Effector CD4-positive, alpha-beta T cell (primary cell): Measurements from ENCODE around the gene PURA.
A peak's percentile ranks its signal among the peaks of the same experiment; 100 is the strongest.
"Not testable (repeated sequence)": the region's sequence is repeated elsewhere in the genome, so short reads cannot be mapped to it uniquely, and the experiment has no call there.

Source experiments
- DNase-seq: peaks from one replicate; pipeline ENCODE4 v3.0.0-alpha.2; 2020

The PURA gene

GRCh38 chr5:140141241-140141640 lies 27.3 kb downstream of the PURA start:
- no peak for DNase-seq

GRCh38 chr5:140142246-140142645 lies 28.3 kb downstream of the PURA start:
- DNase-seq = no peak

- no peak for DNase-seq
Observed at GRCh38 chr5:140142856-140143255, 28.9 kb downstream of the PURA start.

GRCh38 chr5:140143521-140144258 lies 29.8 kb downstream of the PURA start:
- no peak for DNase-seq

- DNase-seq = no peak
Observed at GRCh38 chr5:140145256-140145655, 31.3 kb downstream of the PURA start.

GRCh38 chr5:140145818-140146522 lies 32.1 kb downstream of the PURA start:
- peak; percentile 37 for DNase-seq

GRCh38 chr5:140146523-140146842 lies 32.6 kb downstream of the PURA start:
- DNase-seq = no peak

GRCh38 chr5:140147460-140147859 lies 33.6 kb downstream of the PURA start:
- no peak for DNase-seq

- DNase-seq = no peak
Observed at GRCh38 chr5:140148508-140148907, 34.6 kb downstream of the PURA start.

- DNase-seq = no peak
Observed at GRCh38 chr5:140150201-140150600, 36.3 kb downstream of the PURA start.

GRCh38 chr5:140151144-140152021 lies 37.5 kb downstream of the PURA start:
- DNase-seq = no peak

GRCh38 chr5:140152022-140152999 lies 38.4 kb downstream of the PURA start:
- DNase-seq = no peak

- DNase-seq = no peak
Observed at GRCh38 chr5:140153255-140153654, 39.3 kb downstream of the PURA start.

- no peak for DNase-seq
Observed at GRCh38 chr5:140153905-140154304, 40.0 kb downstream of the PURA start.

- DNase-seq = not testable (repeated sequence)
Observed at GRCh38 chr5:140154710-140155381, 40.9 kb downstream of the PURA start.

- DNase-seq = peak; percentile 84
Observed at GRCh38 chr5:140157032-140157781, 43.3 kb downstream of the PURA start.

GRCh38 chr5:140159014-140159927 lies 45.4 kb downstream of the PURA start:
- no peak for DNase-seq

- DNase-seq = no peak
Observed at GRCh38 chr5:140162275-140162674, 48.4 kb downstream of the PURA start.

GRCh38 chr5:140162781-140163180 lies 48.9 kb downstream of the PURA start:
- DNase-seq = no peak
